WTC11 (cell line): ENCODE results near the gene NDUFB1. TPM values are rescaled to one million over a fixed set of nuclear protein-coding genes. Genes with fewer than 3 reads are reported as not detected.
A peak's percentile ranks its signal among the peaks of the same experiment; 100 is the strongest.

Experiments used
- ATAC-seq: fragments of 200-7000 bp; cut with Tn5 transposase; 2 replicates; pipeline ENCODE4 v1.10.0; 2021; ENCODE audit warnings: mild to moderate bottlenecking, moderate library complexity
- CTCF ChIA-PET: fragments of 300-600 bp; sonication (Branson Sonifier 250); formaldehyde crosslinking; loops from one replicate; lab custom pipeline; 2021; ENCODE audit warnings: antibody characterized with exemption; lab: Charles Lee
- POLR2A ChIA-PET: fragments of 350-600 bp; sonication (Branson Sonifier 250); formaldehyde crosslinking; loops from one replicate; lab custom pipeline; 2021; ENCODE audit warnings: antibody characterized with exemption; lab: Charles Lee
- DNase-seq: peaks from one replicate; pipeline ENCODE4 v3.0.0; 2021; ENCODE audit warnings: low spot score
- H3K27ac Mint-ChIP-seq: 2 replicates; pipeline ENCODE4 v1.8.0; 2021; ENCODE audit warnings: mixed read lengths
- H3K27me3 Mint-ChIP-seq: 2 replicates; pipeline ENCODE4 v1.8.0; 2021; ENCODE audit warnings: low read depth, mild to moderate bottlenecking, moderate library complexity, mixed read lengths
- H3K36me3 Mint-ChIP-seq: 2 replicates; pipeline ENCODE4 v1.8.0; 2021; ENCODE audit warnings: mixed read lengths
- H3K4me1 Mint-ChIP-seq: 2 replicates; pipeline ENCODE4 v1.8.0; 2022; ENCODE audit warnings: mixed read lengths
- H3K4me3 Mint-ChIP-seq: 2 replicates; pipeline ENCODE4 v1.8.0; 2021; ENCODE audit warnings: mild to moderate bottlenecking, moderate library complexity, mixed read lengths
- H3K9me3 Mint-ChIP-seq: 2 replicates; pipeline ENCODE4 v1.8.0; 2021; ENCODE audit warnings: mixed read lengths
- ATF6 ChIP-seq: sonication (generic); formaldehyde crosslinking; IDR thresholded peaks from 2 replicates; pipeline ENCODE4 v1.8.1; 2023; ENCODE audit warnings: mild to moderate bottlenecking, missing genetic modification reagents
- CREM ChIP-seq: sonication (generic); formaldehyde crosslinking; IDR thresholded peaks from 2 replicates; pipeline ENCODE4 v1.8.1; 2022; ENCODE audit warnings: mild to moderate bottlenecking, missing genetic modification reagents, moderate library complexity
- CTCF ChIP-seq: fragments of 200-600 bp; IDR thresholded peaks from 2 replicates; pipeline ENCODE4 v1.8.0; 2022; ENCODE audit warnings: antibody characterized with exemption
- E2F1 ChIP-seq: sonication (generic); formaldehyde crosslinking; IDR thresholded peaks from 2 replicates; pipeline ENCODE4 v1.8.0; 2022; ENCODE audit warnings: mild to moderate bottlenecking, missing genetic modification reagents
- E2F4 ChIP-seq: sonication (generic); formaldehyde crosslinking; IDR thresholded peaks from 2 replicates; pipeline ENCODE4 v1.8.1; 2022; ENCODE audit warnings: low read depth, mild to moderate bottlenecking, moderate library complexity, missing genetic modification reagents, borderline replicate concordance
- FOXK1 ChIP-seq: sonication (generic); formaldehyde crosslinking; IDR thresholded peaks from 2 replicates; pipeline ENCODE4 v1.8.0; 2022; ENCODE audit warnings: mild to moderate bottlenecking, moderate library complexity, missing genetic modification reagents
- JUN ChIP-seq: sonication (generic); formaldehyde crosslinking; IDR thresholded peaks from 2 replicates; pipeline ENCODE4 v1.8.0; 2023; ENCODE audit warnings: mild to moderate bottlenecking, missing genetic modification reagents
- MAX ChIP-seq: sonication (generic); formaldehyde crosslinking; IDR thresholded peaks from 2 replicates; pipeline ENCODE4 v1.8.0; 2022; ENCODE audit warnings: mild to moderate bottlenecking, missing genetic modification reagents
- MLX ChIP-seq: sonication (generic); formaldehyde crosslinking; IDR thresholded peaks from 2 replicates; pipeline ENCODE4 v1.8.1; 2023; ENCODE audit warnings: mild to moderate bottlenecking, missing genetic modification reagents, moderate library complexity
- MXD4 ChIP-seq: fragments of 250-450 bp; sonication (Bioruptor Pico); IDR thresholded peaks from 2 replicates; pipeline ENCODE4 v1.8.0; 2021; ENCODE audit warnings: mild to moderate bottlenecking, moderate library complexity, borderline replicate concordance
- NR1H2 ChIP-seq: sonication (generic); formaldehyde crosslinking; IDR thresholded peaks from 2 replicates; pipeline ENCODE4 v1.9.0; 2021; ENCODE audit warnings: mild to moderate bottlenecking, moderate library complexity, missing genetic modification reagents
- SMAD3 ChIP-seq: sonication (generic); formaldehyde crosslinking; IDR thresholded peaks from 2 replicates; pipeline ENCODE4 v1.8.0; 2022; ENCODE audit warnings: missing genetic modification reagents, mild to moderate bottlenecking, borderline replicate concordance
- STAT6 ChIP-seq: sonication (generic); formaldehyde crosslinking; conservative IDR thresholded peaks from 2 replicates; pipeline ENCODE4 v1.8.1; 2023; ENCODE audit warnings: mild to moderate bottlenecking, low read depth, missing genetic modification reagents, moderate library complexity
- TEAD1 ChIP-seq: sonication (generic); formaldehyde crosslinking; IDR thresholded peaks from 2 replicates; pipeline ENCODE4 v1.8.0; 2022; ENCODE audit warnings: mild to moderate bottlenecking, missing genetic modification reagents
- USF1 ChIP-seq: sonication (generic); formaldehyde crosslinking; IDR thresholded peaks from 2 replicates; pipeline ENCODE4 v1.8.0; 2022; ENCODE audit warnings: mild to moderate bottlenecking, missing genetic modification reagents
- ZBTB21 ChIP-seq: sonication (generic); formaldehyde crosslinking; IDR thresholded peaks from 2 replicates; pipeline ENCODE4 v1.8.1; 2023; ENCODE audit warnings: mild to moderate bottlenecking, missing genetic modification reagents, borderline replicate concordance
- ZNF281 ChIP-seq: sonication (generic); formaldehyde crosslinking; IDR thresholded peaks from 2 replicates; pipeline ENCODE4 v1.8.0; 2023; ENCODE audit warnings: mild to moderate bottlenecking, missing genetic modification reagents
- ZNF317 ChIP-seq: sonication (generic); formaldehyde crosslinking; IDR thresholded peaks from 2 replicates; pipeline ENCODE4 v1.8.1; 2023; ENCODE audit warnings: low read depth, mild to moderate bottlenecking, moderate library complexity, missing genetic modification reagents, borderline replicate concordance
- ZNF416 ChIP-seq: fragments of 250-450 bp; sonication (Bioruptor Pico); IDR thresholded peaks from 2 replicates; pipeline ENCODE4 v1.9.0; 2021; ENCODE audit warnings: mild to moderate bottlenecking, inconsistent platforms
- ZNF671 ChIP-seq: fragments of 250-450 bp; sonication (Bioruptor Pico); IDR thresholded peaks from 2 replicates; pipeline ENCODE4 v1.8.0; 2021; ENCODE audit warnings: mild to moderate bottlenecking
- total RNA-seq: library from RNA; stranded (reverse); gene quantifications from 3 replicates; pipeline ENCODE4 v1.2.3, GENCODE V29; 2021

The NDUFB1 gene
- total RNA-seq, 1 experiment from 2014 or later, result 114 TPM

- Mint-ChIP-seq H3K4me1 (peaks cover 35% of the 10 kb centered on the region), H3K9me3 (no peaks in the 10 kb centered on the region), H3K36me3 (no peaks in the 10 kb centered on the region), H3K27ac (peak overlapping the region; percentile 19; the same call in 1 of the 2 replicates), H3K27me3 (no peaks in the 10 kb centered on the region), H3K4me3 (no peak overlapping the region)
- DNase-seq (no peak), ATAC-seq (no peak)
- CTCF ChIA-PET, result interaction anchor here (0.9 kb wide), 1 partner anchor 63 kb away, joined by 3 read pairs; the partner anchor contains the start of gene TRIP11
- no peak for TF ChIP-seq SMAD3 (CRISPR knock-in tag)
- TF ChIP-seq MXD4 (CRISPR knock-in tag), result no peak
- no peak for TF ChIP-seq CREM
- TF ChIP-seq MAX (CRISPR knock-in tag), result no peak
- no peak for TF ChIP-seq ZNF416 (CRISPR knock-in tag)
- no peak for TF ChIP-seq ZBTB21 (CRISPR knock-in tag)
- TF ChIP-seq ZNF671 (CRISPR knock-in tag), result no peak
- no peak for TF ChIP-seq ZNF317 (CRISPR knock-in tag)
- POLR2A ChIA-PET, result no interaction called here
Observed at GRCh38 chr14:92103363-92103989, 18.0 kb downstream of the NDUFB1 start.

GRCh38 chr14:92099802-92100201 lies 21.7 kb downstream of the NDUFB1 start:
- POLR2A ChIA-PET, result interaction anchor here (0.7 kb wide), 1 partner anchor 22 kb away, joined by 3 read pairs; the partner anchor contains the start of genes CPSF2 and NDUFB1
- no peak for DNase-seq
- no peaks in the 10 kb centered on the region for H3K9me3 Mint-ChIP-seq
- H3K27ac Mint-ChIP-seq, result no peak overlapping the region
- H3K27me3 Mint-ChIP-seq, result no peaks in the 10 kb centered on the region
- ATAC-seq, result no peak
- CTCF ChIA-PET, result interaction anchor here (1.0 to 1.4 kb wide), 2 partner anchors 22 kb away, joined by 3 to 4 read pairs; partner anchors contain the start of genes CPSF2 and NDUFB1
- peaks cover 21% of the 10 kb centered on the region for H3K4me1 Mint-ChIP-seq
- peaks cover 10% of the 10 kb centered on the region for H3K36me3 Mint-ChIP-seq
- H3K4me3 Mint-ChIP-seq, result no peak overlapping the region
- no peak for TF ChIP-seq CTCF
- TF ChIP-seq JUN (CRISPR knock-in tag), result no peak
- no peak for TF ChIP-seq SMAD3 (CRISPR knock-in tag)
- TF ChIP-seq MXD4 (CRISPR knock-in tag), result no peak
- TF ChIP-seq USF1 (CRISPR knock-in tag), result no peak
- TF ChIP-seq ATF6 (CRISPR knock-in tag), result no peak
- TF ChIP-seq MLX (CRISPR knock-in tag), result no peak
- TF ChIP-seq TEAD1, result no peak
- no peak for TF ChIP-seq FOXK1 (CRISPR knock-in tag)
- no peak for TF ChIP-seq STAT6 (CRISPR knock-in tag)
- TF ChIP-seq E2F4 (CRISPR knock-in tag), result no peak
- TF ChIP-seq E2F1 (CRISPR knock-in tag), result no peak
- TF ChIP-seq NR1H2 (CRISPR knock-in tag), result no peak
- TF ChIP-seq ZNF281 (CRISPR knock-in tag), result no peak
